Activated naive CD4-positive, alpha-beta T cell treated with anti-CD3 and anti-CD28 coated beads for 36 hours (primary cell): ENCODE results near the gene CLSTN2. TPM values are rescaled to one million over a fixed set of nuclear protein-coding genes. Genes with fewer than 3 reads are reported as not detected.

Experiments used
- CTCF ChIA-PET: fragments of 350-600 bp; sonication (Branson Sonifier 250); formaldehyde crosslinking; loops from one replicate; lab custom pipeline; 2021; ENCODE audit warnings: antibody characterized with exemption; lab: Charles Lee
- DNase-seq: peaks from one replicate; pipeline ENCODE4 v3.0.0-alpha.2; 2020
- H3K27ac Mint-ChIP-seq: one replicate; pipeline ENCODE4 v1.8.0; 2021; ENCODE audit warnings: mild to moderate bottlenecking, mixed read lengths
- H3K27me3 Mint-ChIP-seq: one replicate; pipeline ENCODE4 v1.8.0; 2021; ENCODE audit warnings: low read depth, mixed read lengths
- H3K36me3 Mint-ChIP-seq: one replicate; pipeline ENCODE4 v1.8.0; 2021; ENCODE audit warnings: low read depth, mixed read lengths
- H3K4me1 Mint-ChIP-seq: one replicate; pipeline ENCODE4 v1.8.0; 2021; ENCODE audit warnings: low read depth, mixed read lengths
- H3K4me3 Mint-ChIP-seq: one replicate; pipeline ENCODE4 v1.8.0; 2021; ENCODE audit warnings: mild to moderate bottlenecking, moderate library complexity, mixed read lengths
- H3K9me3 Mint-ChIP-seq: one replicate; pipeline ENCODE4 v1.8.0; 2021; ENCODE audit warnings: mixed read lengths
- intact Hi-C: fragments of 100-400 bp; cut with micrococcal nuclease; formaldehyde crosslinking; loops from one replicate; pipeline ENCODE4 v1.15.1; 2023
- total RNA-seq, 2 experiments: library from RNA; stranded (reverse); gene quantifications; one replicate each; pipeline ENCODE4 v1.2.3, GENCODE V29; 2021

CLSTN2 gene
- total RNA-seq, 2 experiments from 2014 or later: not detected

DNA sequence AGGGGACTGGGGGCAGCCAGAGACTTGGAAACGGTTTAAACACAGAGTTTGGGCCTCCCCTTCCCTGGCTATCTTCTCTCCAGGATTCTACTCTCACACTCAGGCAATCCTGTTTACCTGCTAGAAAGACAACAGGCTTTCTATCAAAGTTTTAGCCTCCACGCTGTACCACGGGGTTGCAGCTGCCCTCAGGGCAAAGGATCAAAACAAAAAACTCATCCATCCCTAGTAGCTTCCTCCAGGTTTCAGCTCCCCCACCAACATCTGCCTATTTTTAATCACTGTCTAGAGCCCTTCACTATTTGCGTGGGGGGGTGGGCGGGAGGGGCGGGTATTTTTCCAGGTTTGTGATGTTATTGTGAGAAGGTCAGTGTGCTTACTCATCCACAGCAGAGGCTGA, 456.1 kb downstream of the CLSTN2 start:
- intact Hi-C loops: no loop called here
- Mint-ChIP-seq H3K9me3 (no peaks in the 10 kb centered on the region), H3K4me3 (no peak overlapping the region), H3K27me3 (no peaks in the 10 kb centered on the region), H3K4me1 (no peaks in the 10 kb centered on the region), H3K36me3 (no peaks in the 10 kb centered on the region), H3K27ac (no peak overlapping the region)
- CTCF ChIA-PET: no interaction called here
- no peak for DNase-seq

GRCh38 chr3:140394488-140395133, 459.6 kb downstream of the CLSTN2 start:
- no peaks in the 10 kb centered on the region for H3K9me3 Mint-ChIP-seq
- CTCF ChIA-PET: no interaction called here
- no peak for DNase-seq

DNA sequence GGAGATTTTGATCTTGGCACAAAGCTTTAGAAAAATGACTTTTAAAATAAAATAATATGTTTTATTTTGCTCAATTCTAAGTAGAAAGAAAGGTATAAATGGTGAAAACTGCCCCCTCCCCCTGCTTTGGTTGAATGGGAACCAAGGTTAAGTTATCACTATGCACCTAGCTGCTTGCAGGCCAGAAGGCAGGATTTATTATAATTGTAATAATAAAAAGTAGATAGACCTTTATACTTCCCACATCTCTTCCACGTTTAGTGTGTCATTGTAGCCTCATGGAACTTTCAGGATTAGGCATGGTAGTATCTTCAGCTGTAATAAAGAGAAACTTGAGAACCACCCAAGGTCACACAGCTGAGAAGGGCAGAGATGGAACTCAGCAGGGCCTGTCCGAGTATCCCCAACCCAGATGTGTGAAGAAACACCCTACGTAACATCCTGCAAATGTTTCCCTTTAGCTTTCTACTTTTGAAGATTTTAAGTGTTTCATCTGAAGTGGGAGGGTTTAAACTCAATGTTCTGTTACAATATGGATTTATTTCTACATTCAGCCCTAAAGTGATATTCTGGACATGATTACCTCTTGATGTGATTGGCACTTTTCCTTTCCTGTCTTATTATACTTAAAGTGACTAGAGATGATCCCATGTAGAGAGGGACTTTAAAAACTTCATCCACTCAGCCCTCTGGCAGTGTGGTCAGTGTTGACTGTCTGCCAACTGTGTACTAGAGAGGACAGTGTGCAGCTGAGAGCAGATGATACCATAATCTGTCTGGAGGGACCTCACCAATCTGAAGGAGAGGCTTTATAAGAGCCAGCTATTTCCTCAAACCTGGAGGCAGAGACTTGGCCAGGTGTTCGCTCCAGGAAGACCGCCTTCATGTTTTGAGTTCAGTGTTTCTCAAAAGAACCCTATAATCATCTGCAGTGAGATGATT, 460.4 kb downstream of the CLSTN2 start:
- CTCF ChIA-PET: no interaction called here
- intact Hi-C loops: no loop called here
- Mint-ChIP-seq H3K27ac (no peak overlapping the region), H3K4me1 (no peaks in the 10 kb centered on the region), H3K9me3 (no peaks in the 10 kb centered on the region), H3K27me3 (no peaks in the 10 kb centered on the region), H3K4me3 (no peak overlapping the region), H3K36me3 (no peaks in the 10 kb centered on the region)
- no peak for DNase-seq

More at GRCh38 chr3:140394488-140395133, 459.6 kb downstream of the CLSTN2 start:
- Mint-ChIP-seq H3K4me3 (no peak overlapping the region), H3K27me3 (no peaks in the 10 kb centered on the region), H3K4me1 (no peaks in the 10 kb centered on the region), H3K27ac (no peak overlapping the region), H3K36me3 (no peaks in the 10 kb centered on the region)
- intact Hi-C loops: no loop called here

DNA sequence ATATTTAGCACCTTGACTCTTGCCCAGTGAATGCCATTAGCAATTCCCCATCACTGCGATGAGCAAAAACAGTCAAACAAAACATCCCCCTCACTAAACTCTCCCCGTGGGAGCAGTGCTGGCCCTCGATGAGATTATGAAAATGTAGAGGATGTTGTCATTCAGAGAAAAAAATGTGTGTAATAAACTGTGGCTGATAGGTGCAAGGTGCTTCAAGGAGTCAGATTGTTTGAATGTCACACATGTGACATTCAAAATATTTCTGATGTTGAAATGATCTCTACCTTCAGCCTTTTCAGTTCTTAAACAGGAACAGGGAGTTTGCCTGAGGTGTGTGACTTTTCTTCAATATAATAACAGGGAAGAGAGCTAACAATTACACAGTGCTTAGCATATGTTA, 461.1 kb downstream of the CLSTN2 start:
- Mint-ChIP-seq H3K4me3 (no peak overlapping the region), H3K36me3 (no peaks in the 10 kb centered on the region), H3K27me3 (no peaks in the 10 kb centered on the region), H3K9me3 (no peaks in the 10 kb centered on the region), H3K27ac (no peak overlapping the region), H3K4me1 (no peaks in the 10 kb centered on the region)
- DNase-seq: no peak
- intact Hi-C loops: no loop called here
- CTCF ChIA-PET: no interaction called here

DNA sequence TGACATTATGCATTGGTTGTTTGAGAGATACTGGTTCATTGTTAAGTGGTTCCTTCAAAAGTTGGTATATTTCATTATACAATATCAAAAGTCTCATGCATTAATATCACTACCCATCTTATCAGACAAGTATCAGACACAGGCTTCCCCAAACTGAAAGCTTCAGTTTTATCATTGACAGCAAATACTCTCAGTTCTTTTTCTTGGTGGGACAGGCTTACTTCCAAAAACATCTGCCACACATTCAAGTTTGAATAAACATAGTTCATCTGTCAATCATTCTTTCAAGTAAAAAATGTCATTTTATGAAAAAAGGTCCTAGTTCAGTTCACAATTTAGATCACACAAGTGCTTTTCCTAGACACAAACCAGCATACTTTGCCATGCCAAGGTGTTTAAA, 462.9 kb downstream of the CLSTN2 start:
- DNase-seq: no peak
- CTCF ChIA-PET: no interaction called here
- no peaks in the 10 kb centered on the region for H3K27me3 Mint-ChIP-seq
- no peak overlapping the region for H3K27ac Mint-ChIP-seq
- no peaks in the 10 kb centered on the region for H3K4me1 Mint-ChIP-seq
- no peak overlapping the region for H3K4me3 Mint-ChIP-seq
- intact Hi-C loops: no loop called here
- no peaks in the 10 kb centered on the region for H3K36me3 Mint-ChIP-seq
- no peaks in the 10 kb centered on the region for H3K9me3 Mint-ChIP-seq

GRCh38 chr3:140398387-140398786, 463.4 kb downstream of the CLSTN2 start:
- Mint-ChIP-seq H3K36me3 (no peaks in the 10 kb centered on the region), H3K4me3 (no peak overlapping the region), H3K4me1 (no peaks in the 10 kb centered on the region), H3K27ac (no peak overlapping the region), H3K9me3 (no peaks in the 10 kb centered on the region), H3K27me3 (no peaks in the 10 kb centered on the region)
- DNase-seq: no peak
- intact Hi-C loops: no loop called here
- CTCF ChIA-PET: no interaction called here

GRCh38 chr3:140399871-140400270, 464.9 kb downstream of the CLSTN2 start:
- intact Hi-C loops: no loop called here
- H3K4me3 Mint-ChIP-seq: no peak overlapping the region
- no peak overlapping the region for H3K27ac Mint-ChIP-seq
- no peak for DNase-seq
- no peaks in the 10 kb centered on the region for H3K9me3 Mint-ChIP-seq
- no peaks in the 10 kb centered on the region for H3K36me3 Mint-ChIP-seq
- no peaks in the 10 kb centered on the region for H3K4me1 Mint-ChIP-seq
- H3K27me3 Mint-ChIP-seq: peaks cover 2% of the 10 kb centered on the region
- CTCF ChIA-PET: no interaction called here

- Mint-ChIP-seq H3K4me3 (no peak overlapping the region), H3K36me3 (no peaks in the 10 kb centered on the region), H3K27me3 (peaks cover 2% of the 10 kb centered on the region), H3K27ac (no peak overlapping the region), H3K4me1 (no peaks in the 10 kb centered on the region), H3K9me3 (no peaks in the 10 kb centered on the region)
- CTCF ChIA-PET: no interaction called here
- DNase-seq: no peak
- intact Hi-C loops: no loop called here
Measured at GRCh38 chr3:140403079-140403478, 468.1 kb downstream of the CLSTN2 start.

DNA sequence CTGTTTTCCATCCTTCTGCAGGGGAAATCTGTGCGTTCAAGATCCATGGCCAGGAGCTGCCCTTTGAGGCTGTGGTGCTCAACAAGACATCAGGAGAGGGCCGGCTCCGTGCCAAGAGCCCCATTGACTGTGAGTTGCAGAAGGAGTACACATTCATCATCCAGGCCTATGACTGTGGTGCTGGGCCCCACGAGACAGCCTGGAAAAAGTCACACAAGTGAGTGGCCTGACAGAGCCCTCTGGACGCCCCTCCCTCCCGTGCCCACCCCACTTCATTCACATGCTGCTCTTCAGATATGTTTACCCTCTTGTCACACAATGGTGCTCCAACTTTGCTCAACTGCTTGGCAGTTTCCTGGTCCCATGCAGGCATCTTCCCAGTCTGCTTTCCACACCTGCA, 468.6 kb downstream of the CLSTN2 start:
- no peak for DNase-seq
- Mint-ChIP-seq H3K4me1 (no peaks in the 10 kb centered on the region), H3K27me3 (peaks cover 2% of the 10 kb centered on the region), H3K27ac (no peak overlapping the region), H3K36me3 (no peaks in the 10 kb centered on the region), H3K9me3 (no peaks in the 10 kb centered on the region), H3K4me3 (no peak overlapping the region)
- intact Hi-C loops: no loop called here
- CTCF ChIA-PET: no interaction called here

GRCh38 chr3:140406655-140407054, 471.7 kb downstream of the CLSTN2 start:
- CTCF ChIA-PET: no interaction called here
- Mint-ChIP-seq H3K36me3 (no peaks in the 10 kb centered on the region), H3K27ac (no peak overlapping the region), H3K27me3 (peaks cover 2% of the 10 kb centered on the region), H3K4me3 (no peak overlapping the region), H3K9me3 (peaks cover 5% of the 10 kb centered on the region), H3K4me1 (no peaks in the 10 kb centered on the region)
- intact Hi-C loops: no loop called here
- no peak for DNase-seq

GRCh38 chr3:140408252-140408651, 473.3 kb downstream of the CLSTN2 start:
- Mint-ChIP-seq H3K27me3 (peaks cover 2% of the 10 kb centered on the region), H3K36me3 (no peaks in the 10 kb centered on the region), H3K27ac (no peak overlapping the region), H3K4me3 (no peak overlapping the region), H3K4me1 (no peaks in the 10 kb centered on the region), H3K9me3 (peaks cover 5% of the 10 kb centered on the region)
- intact Hi-C loops: no loop called here
- DNase-seq: no peak
- CTCF ChIA-PET: no interaction called here

GRCh38 chr3:140416666-140417065, 481.7 kb downstream of the CLSTN2 start:
- Mint-ChIP-seq H3K4me3 (no peak overlapping the region), H3K9me3 (no peaks in the 10 kb centered on the region), H3K27me3 (no peaks in the 10 kb centered on the region), H3K36me3 (no peaks in the 10 kb centered on the region), H3K27ac (no peak overlapping the region), H3K4me1 (no peaks in the 10 kb centered on the region)
- CTCF ChIA-PET: no interaction called here
- intact Hi-C loops: no loop called here
- DNase-seq: no peak
